IPS-11a (cell line): ENCODE data around the gene WDR31.
A peak's percentile ranks its signal among the peaks of the same experiment; 100 is the strongest.
"Not testable (repeated sequence)": the region's sequence is repeated elsewhere in the genome, so short reads cannot be mapped to it uniquely, and the experiment has no call there.

ENCODE experiments used
- H3K4me3 ChIP-seq: one replicate; pipeline ENCODE4 v1.5.1; 2013; ENCODE audit warnings: low read depth, low read length, control low read depth

Gene WDR31

DNA sequence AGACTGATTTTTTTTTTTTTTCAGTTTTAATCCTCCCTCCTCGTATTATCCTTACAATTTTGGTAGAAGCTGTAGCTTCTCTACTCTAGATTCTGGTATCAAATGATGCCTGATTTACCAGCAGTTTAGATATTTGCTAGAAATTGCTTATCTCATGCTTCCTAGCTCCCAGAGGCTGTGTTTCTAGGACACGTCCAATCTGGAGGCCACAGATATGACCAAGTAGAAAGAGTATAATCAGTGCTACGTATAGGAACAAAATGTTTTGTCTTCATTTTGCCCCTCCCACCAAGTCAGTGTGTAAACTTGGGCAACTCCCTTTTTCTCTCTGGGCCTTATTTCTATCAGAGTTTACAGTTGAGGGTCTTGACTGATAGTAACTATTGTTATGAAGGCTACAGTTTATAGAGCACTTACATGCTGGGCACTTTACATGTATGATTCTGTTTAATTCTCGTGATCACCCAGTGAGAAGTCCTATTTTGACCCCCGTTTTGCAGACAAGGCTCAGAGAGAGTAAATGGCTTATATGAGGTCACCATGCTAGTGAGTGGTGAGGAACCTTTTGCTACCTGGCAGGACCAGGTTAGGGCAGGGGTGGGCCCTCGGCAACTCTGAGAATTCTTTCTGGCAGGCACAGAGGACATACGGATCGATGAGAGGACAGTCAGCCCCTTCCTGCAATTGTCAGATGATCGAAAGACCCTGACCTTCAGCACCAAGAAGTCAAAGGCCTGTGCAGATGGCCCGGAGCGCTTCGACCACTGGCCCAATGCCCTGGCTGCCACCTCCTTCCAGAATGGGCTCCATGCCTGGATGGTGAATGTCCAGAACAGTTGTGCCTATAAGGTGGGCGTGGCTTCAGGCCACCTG is 29.1 kb upstream of the WDR31 start:
- H3K4me3 ChIP-seq: no peak overlapping the region

DNA sequence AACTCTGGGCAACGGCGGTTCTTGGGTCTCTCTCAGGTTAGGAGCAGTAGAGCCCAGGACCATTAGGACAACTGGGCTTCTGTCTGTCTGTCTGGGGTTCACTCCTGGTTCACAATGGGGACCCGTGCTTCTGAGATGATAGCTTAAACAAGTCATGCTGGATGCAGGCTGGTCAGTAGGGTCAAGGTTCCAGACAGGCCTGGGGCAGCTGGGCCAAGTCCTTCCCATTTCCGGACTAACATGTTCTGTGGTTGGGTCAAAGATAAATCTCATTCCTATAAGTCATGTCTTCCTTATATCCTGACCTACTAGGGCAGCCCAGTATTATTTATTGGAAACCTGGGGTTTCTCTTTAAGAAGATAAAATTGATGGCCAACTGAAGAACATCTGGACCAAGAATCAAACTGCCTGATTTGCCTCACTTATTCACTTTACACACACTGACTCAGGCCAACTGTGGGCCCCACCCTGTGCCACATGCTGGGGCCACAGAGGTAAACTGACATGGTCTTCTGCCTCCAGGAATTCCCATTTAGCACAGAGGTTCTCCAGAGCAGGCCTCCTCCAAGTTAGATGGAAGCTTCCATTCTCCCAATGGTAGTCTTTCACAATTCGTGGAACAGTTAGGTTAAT is 28.4 kb upstream of the WDR31 start:
- H3K4me3 ChIP-seq: no peak overlapping the region

DNA sequence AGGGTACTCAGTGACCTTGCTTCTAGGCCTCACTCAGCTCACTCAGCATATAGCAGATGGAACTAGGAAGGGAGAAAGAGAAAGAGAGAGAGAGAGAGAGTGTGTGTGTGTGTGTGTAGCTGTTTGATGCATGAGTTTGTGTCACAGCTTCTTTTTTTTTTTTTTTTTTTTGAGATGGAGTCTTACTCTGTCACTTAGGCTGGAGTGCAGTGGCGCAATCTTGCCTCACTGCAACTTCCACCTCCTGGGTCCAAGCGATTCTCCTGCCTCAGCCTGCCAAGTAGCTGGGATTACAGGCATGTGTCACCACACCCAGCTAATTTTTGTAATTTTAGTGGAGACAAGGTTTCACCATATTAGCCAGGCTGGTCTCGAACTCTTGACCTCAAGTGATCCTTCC is 25.6 kb upstream of the WDR31 start:
- not testable (repeated sequence) for H3K4me3 ChIP-seq

DNA sequence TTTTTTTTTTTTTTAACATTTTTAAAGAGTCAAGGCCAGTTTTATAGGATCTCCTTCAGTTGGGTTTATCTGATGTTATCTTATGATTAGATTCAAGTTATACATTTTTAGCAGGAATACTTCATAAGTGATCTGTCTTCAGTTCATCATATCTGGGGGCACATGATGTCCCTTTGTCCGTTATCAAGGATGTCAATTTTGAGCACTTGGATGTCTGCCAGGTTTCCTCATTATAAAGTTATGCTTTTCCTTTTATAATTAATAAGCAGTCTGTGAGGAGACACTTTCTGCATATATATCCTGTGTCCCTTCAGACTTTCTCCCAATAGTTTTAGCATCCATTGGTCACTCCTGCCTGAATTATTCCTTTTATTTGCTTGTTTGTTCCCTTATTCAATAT is 24.9 kb upstream of the WDR31 start:
- H3K4me3 ChIP-seq: no peak overlapping the region

DNA sequence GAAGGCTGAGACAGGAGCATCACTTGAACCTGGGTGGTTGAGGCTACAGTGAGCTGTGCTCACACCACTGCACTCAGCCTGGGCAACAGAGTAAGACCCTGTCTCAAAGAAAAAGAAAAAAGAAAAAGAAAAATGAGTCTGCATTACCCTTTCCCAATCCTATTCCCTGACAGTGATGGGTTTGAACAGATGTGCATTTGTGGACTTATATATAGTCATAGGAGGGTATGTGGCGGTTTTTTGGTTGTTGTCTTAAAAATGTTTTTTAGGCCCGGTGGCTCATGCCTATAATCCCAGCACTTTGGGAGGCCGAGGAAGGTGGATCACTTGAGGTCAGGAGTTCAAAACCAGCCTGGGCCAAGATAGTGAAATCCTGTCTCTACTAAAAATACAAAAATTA is 23.3 kb upstream of the WDR31 start:
- no peak overlapping the region for H3K4me3 ChIP-seq

DNA sequence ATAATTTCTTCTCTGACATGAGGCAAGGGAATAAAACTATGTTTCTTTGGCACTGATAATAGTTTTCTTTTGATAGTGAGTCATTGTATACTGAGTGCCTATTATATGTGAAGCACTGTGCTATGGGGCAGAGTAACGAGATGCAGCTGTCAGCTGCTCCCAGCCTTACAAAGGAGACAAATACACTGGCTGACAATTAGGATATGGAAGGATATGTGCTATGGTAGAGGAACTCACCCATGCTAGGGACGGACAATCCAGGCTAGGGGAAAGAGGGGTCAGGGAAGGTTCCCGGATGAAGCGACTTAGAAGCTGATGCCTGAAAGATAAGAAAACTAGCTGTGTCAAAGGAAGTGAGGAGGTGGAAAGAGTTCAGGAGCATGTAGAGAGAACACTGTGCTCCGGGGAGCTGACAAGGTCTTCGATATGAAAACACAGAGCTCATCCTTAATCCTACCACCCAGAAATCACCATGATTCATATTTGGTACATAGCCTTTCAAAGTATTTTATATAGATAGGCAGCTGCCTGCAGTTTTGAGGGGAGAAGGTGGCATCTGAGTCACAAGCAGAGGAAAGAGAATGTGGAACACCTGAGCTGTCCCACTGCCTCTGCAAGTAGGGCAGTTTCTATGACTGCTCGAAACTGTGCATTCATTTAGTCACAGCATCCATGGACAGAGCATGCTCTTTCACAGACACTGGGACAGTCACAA is 21.4 kb upstream of the WDR31 start:
- no peak overlapping the region for H3K4me3 ChIP-seq

DNA sequence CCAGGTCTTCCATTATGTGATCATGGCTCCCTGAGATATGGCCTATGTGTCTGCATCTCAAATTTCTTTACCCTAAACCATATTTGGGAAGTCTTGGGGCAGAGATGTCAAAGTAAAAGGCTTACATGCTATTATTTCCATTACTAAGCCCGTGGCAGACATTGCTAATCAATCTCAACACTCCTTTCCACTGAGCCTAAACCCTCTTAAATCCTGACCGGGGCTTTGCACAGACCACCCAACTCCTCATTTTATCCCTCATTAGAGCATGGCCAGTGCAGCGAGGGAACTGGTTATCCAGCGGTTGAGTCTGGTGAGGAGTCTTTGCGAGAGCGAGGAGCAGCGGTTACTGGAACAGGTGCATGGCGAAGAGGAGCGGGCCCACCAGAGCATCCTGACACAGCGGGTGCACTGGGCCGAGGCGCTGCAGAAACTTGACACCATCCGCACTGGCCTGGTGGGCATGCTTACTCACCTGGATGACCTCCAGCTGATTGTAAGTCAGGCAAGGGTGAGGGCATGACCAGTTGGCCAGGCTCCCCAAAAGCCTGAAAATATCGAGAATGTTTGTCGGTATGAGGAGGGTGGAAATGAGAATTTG is 20.3 kb upstream of the WDR31 start:
- H3K4me3 ChIP-seq: no peak overlapping the region

DNA sequence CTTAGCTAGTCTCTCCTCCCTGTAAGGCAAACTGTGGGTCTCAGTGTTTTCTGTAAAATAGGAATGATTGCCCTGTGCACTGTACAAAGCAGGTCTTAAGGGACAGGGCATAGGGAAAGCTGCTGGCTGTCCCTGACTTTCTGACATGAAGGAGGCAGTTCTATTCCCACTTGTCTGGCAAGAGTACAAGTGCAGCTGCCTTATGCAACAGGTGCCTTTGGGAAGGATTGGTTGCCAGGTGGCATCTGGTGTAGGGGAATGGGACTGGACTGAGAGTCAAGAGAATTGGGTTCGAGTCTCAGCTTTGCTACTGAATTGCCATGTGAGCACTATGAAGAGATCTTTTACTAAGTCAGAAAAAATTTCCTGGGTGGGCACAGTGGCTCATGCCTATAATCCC is 19.3 kb upstream of the WDR31 start:
- no peak overlapping the region for H3K4me3 ChIP-seq

DNA sequence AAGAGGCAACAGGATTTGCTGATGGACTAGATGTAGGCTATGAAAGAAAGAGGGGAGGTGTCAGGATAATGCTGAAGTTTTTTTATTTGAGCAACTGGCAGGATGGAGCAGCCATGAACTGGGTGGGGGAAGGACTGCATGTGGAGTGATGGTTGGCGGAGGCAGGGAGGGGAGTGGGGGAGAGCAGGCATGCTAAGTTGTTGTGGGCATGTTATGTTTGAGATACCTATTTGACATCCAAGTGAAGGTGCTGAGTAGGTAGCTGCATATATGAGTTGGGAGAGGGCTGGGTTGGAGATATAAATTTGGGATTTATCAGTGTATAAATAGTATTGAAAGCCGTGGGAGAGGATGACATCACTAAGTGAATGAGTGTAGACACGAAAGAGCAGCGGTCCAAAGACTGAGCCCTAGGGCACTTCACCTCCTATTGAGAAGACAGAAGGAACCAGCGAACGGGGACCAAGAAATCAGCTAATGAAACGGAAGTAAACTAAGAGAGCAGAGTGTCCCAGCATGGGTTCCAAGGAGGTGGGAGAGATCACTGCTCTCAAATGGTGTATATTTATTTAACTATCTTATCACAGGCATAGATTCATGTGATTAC is 16.7 kb upstream of the WDR31 start:
- no peak overlapping the region for H3K4me3 ChIP-seq

DNA sequence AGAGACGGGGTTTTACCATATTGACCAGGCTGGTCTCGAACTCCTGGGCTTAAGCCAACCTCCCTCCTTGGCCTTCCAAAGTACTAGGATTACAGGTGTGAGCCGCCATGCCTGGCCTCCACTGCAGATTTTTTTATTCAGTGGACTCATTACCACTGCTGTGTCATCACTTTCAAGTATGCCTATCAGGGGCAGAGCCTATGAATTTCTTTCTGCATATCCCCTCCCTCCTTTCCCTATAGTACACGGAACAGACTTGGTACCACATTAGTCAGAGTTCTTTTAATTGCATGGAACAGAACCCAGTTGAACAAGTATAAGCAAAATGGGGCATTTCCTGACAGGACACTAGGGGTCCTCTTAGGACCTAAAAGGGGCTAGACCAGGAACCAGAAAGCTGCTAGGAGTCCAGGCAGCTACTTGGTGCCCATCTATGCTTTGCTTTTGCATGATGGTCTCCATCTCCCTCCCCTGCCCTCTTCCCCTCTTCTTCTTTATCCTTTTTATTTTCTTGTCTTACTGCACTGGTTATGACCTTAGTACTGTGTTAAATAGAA is 15.0 kb upstream of the WDR31 start:
- no peak overlapping the region for H3K4me3 ChIP-seq

DNA sequence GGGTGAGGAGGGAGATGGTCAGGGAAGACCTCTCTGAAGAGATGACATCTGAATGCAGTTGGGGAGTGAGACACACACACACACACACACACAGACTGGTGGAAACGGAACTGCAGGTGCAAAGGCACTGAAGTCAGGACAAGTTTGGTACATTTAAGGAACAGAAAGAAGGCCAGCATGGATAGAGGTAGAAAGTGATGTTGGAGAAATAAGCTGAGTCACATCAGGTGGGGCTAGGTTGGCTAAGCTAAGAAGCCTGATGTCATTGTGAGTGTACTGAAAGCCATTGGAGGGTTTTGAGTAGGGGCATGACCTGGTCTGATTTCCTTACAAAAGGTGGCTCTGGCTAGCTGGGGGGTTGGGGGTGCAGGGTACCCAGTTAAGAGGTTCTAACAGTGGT is 12.3 kb upstream of the WDR31 start:
- no peak overlapping the region for H3K4me3 ChIP-seq

DNA sequence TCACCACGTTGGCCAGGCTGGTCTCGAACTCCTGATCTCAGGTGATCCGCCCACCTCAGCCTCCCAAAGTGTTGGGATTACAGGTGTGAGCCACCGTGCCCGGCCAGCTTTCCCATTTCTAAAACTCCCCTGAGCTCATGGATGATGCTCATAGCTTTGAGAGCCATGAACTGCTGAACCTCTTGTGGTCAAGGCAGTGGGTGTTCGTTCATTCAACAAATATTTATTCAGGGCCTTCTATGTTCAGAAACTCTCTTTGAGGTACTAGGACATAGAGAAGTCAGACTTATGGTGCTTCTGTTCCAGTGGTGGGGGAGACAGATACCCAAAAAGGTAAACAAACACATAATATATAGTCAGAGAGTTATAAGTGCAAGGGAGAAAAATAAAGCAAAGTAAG is 11.9 kb upstream of the WDR31 start:
- no peak overlapping the region for H3K4me3 ChIP-seq

DNA sequence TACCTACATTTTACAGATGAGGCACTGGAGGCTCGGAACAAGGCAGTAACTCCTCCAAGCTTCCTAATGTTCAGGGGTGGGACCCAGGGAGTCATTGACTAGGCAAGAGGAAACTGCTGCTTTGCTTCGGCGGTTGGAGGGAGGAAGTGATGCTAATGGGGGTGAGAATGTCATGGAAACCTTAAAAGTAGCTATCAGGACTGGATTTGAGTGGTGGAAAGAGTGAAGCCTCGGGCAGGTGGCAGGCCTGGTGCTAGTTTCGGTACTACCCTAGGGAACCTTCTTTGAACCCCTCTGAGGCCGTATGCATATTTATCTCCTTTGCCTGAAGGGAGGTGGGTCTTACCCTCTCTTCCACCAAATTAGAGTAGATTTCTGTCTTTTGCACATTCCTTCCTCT is 10.9 kb upstream of the WDR31 start:
- no peak overlapping the region for H3K4me3 ChIP-seq

DNA sequence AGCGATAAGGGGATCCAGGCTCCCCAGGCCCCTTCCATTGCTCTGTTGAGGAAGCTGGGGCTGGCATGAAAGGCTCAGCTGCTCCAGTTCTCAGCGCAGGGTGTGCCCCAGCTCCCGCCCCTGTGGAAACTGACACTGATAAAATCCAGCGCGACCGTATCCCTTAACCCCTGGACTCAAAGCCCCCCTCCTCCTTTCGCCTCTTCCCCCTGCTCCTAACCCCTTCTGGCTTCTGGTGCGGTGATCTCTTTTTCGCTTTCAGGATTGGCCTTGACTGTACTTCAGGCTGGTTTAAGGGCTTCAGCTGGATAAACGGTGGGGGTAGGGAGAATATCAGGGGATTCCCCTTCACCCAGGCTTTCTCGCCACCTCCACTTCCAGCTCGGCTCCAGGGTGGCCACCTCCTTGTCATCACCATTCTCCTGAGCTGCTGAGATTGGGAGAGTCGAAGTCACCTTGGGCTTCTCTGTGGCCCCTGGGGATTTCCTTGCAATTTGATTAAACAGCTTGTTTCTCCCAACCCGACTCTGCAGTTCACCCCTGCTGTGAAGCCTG is 10.1 kb upstream of the WDR31 start:
- peak overlapping the region; percentile 61 for H3K4me3 ChIP-seq

DNA sequence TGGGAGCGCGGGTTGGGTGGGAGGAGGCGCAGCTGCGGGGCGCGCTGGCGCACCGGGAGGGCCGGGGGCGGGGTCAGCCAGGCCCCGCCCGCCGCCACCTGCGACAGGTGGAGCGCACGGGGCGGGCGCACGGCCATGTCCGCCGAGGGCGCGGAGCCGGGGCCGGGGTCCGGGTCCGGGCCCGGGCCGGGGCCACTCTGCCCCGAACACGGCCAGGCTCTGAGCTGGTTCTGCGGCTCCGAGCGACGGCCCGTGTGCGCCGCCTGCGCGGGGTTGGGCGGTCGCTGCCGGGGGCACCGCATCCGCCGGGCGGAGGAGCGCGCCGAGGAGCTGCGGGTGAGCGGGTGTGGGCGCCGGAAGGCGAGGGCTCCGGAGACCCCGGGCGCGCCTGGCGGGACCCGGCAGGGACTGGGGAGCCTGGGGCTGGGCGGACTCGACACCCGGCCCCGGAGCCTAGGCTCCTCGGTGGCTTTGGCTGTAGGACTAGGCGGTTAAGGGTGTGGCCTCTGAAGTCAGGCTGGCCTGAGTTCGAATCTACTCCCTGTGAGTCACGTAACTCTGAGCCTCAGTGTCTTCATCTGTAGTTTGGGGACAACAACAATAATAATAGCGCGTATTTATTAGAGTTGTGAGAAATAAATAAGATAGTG is 9.5 kb upstream of the WDR31 start, which contains the start of gene BSPRY:
BSPRY (plus strand) TSS at position 97 of the 650 bp plus-strand sequence; CDS start at position 136, 39 bp downstream.
- peak within 1 kb of the TSS; percentile 61 for H3K4me3 ChIP-seq

DNA sequence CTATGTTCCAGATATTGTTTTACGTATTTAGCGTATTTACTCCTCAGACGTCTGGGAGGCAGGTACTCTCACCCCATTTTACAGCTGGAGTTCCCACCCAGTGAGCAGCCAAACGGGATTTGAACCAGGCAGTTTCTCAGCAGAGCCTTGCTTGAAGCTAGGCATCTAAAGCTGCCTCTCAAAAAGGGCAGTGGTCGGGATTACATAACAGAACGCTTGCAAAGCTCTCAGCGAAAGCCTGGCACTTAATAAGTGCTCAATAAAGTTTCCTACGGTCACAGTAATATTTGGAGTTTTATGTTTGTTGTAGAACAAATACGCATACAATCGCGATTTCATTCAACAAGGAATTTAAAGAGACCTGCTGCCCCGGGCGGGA is 9.0 kb upstream of the WDR31 start:
- peak overlapping the region; percentile 31 for H3K4me3 ChIP-seq

DNA sequence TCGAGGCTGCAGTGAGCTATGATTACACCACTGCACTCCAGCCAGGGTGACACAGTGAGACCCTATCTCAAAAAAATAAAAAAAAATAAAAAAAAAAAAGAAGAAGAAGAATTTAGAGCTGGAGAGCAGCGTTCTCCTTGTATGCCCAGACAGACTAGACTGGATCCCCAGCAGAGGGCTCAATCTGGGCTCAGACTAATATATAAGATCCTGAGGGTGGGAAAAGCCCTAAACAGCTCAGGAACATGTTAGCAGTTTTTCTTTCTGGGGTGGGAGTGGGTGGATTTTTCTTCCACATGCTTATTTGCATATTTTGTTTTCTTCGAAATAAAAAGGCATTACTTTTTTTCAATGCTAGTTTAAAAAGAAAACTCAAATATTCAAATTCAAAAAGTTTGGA is 8.4 kb upstream of the WDR31 start:
- no peak overlapping the region for H3K4me3 ChIP-seq

DNA sequence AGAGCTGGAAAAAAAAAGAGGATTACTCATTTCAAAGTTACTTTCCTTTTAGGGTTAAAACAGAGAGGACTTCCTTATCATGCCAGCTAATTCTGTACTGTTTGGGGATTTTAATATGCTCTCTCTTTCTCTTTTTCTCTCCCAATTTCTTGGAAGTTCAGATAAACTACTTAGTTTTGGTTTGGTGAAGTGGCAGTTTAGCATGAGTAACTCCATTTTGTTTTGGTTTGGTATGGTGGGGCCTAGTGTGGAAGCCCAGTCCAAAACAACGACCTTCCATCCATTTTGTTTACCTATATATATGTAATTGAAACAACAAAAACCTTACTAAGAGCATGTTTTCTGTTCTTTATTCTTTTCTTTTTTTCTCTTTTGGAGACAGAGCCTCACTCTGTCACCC is 5.6 kb upstream of the WDR31 start:
- no peak overlapping the region for H3K4me3 ChIP-seq

DNA sequence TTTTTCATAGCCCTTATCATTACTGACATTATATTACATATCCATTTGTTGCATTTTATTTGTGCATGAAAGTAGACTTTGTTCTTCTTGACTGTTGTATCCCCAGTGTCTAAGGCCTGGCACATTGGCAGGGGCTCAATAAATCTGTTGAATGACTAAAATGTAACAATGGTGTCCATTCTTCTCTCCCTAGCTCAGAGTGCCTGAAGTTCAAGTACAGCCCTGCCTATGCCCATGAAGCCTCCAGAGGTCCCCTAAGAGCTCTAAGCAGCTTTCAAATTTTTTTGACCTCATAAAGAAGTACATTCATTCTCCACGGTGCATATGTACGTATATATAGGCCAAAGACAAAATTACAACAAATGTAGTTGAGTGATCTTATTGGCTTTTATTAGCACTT is 5.1 kb upstream of the WDR31 start:
- no peak overlapping the region for H3K4me3 ChIP-seq

DNA sequence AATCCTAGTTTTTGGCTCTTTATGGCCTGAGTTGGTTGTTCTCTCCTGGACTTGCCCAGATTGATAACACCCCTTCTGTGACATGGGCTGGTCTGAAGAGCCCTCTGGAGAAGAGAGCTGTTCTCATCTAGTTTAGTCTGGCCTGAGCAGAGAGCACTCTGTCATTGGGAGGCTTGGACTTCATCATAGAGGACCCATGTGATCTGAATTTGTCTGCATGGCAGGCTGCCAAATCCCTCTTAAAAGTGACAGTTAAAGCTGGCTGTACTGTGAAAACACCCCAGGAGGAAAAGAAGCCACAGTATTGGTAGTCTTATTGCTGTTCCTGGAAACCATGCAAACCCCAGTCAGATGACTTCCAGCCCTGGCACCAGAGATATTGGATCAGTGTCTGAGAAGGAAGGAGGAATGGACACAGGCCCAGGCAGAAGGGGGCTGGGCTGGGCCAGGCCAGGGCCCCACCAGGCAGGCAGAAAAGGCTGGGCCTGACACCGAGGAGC is 3.7 kb upstream of the WDR31 start:
- no peak overlapping the region for H3K4me3 ChIP-seq
